Testis (tissue), 3 donors: ENCODE results near the gene XPO5. TPM values are rescaled to one million over a fixed set of nuclear protein-coding genes. Genes with fewer than 3 reads are reported as not detected.
"Not testable (repeated sequence)": the region's sequence is repeated elsewhere in the genome, so short reads cannot be mapped to it uniquely, and the experiment has no call there.

ENCODE experiments used
- DNase-seq: peaks from one replicate; pipeline ENCODE4 v3.0.0-alpha.2; 2019
- H3K27ac ChIP-seq, 2 donors: fragments of 200-600 bp; sonication (generic); one replicate each; pipeline ENCODE4 v1.5.1; 2019
- H3K27me3 ChIP-seq: fragments of 200-600 bp; sonication (generic); one replicate; pipeline ENCODE4 v1.5.1; 2019
- H3K36me3 ChIP-seq: fragments of 200-600 bp; sonication (generic); one replicate; pipeline ENCODE4 v1.5.1; 2017; ENCODE audit warnings: low read depth; ENCODE audit errors: missing control alignments
- H3K4me1 ChIP-seq: fragments of 200-600 bp; sonication (generic); one replicate; pipeline ENCODE4 v1.5.1; 2019
- H3K4me3 ChIP-seq, 2 donors: fragments of 200-600 bp; sonication (generic); one replicate each; pipeline ENCODE4 v1.5.1; 2017 to 2019
- H3K9me3 ChIP-seq: fragments of 200-600 bp; sonication (generic); one replicate; pipeline ENCODE4 v1.5.1; 2017
- POLR2A ChIP-seq: fragments of 450-650 bp; IDR thresholded peaks from one replicate; pipeline ENCODE4 v1.6.1; 2017; ENCODE audit warnings: antibody characterized with exemption, mild to moderate bottlenecking, moderate library complexity
- WGBS, 2 donors: methylation state at CpG; one replicate each; pipeline ENCODE4 v1.1.5; 2018; 5-methylcytosine and 5-hydroxymethylcytosine counted together
- intact Hi-C: fragments of 100-400 bp; cut with DNase I; formaldehyde crosslinking; loops from one replicate; pipeline ENCODE4 v1.15.1; 2023; ENCODE audit warnings: low total_unique reads
- polyA plus RNA-seq: library from polyadenylated mRNA; stranded (reverse); fragments of 350-450 nt; fragmentation: Illumina TruSeq; extraction: RNeasy Lipid Tissue Mini Kit (QIAGEN cat#74804); gene quantifications from one replicate; pipeline ENCODE4 v1.2.3, GENCODE V29; 2014; ENCODE audit warnings: low read depth, low replicate concordance; ENCODE audit not compliant: insufficient read depth
- total RNA-seq, 2 donors: library from RNA; depleted of rRNA; stranded (reverse); fragments of >200 nt; gene quantifications; one replicate each; pipeline ENCODE4 v1.2.3, GENCODE V29; 2016
- TF ChIP-seq, protein P1 (sequence below), 3 experiments: fragments of 450-650 bp in 2 of 3; fragments of 200-600 bp in 1 of 3; sonication (generic) in 1 of 3; IDR thresholded peaks; one replicate each; pipeline ENCODE4 v1.5.1; 2016 to 2019; ENCODE audit warnings: antibody characterized with exemption in 3 of 3, mild to moderate bottlenecking in 2 of 3, moderate library complexity in 1 of 3

Gene XPO5
- total and polyA plus RNA-seq, 3 donors from 2014 or later = 53.7 to 79.1 (median 65.8) TPM

DNA sequence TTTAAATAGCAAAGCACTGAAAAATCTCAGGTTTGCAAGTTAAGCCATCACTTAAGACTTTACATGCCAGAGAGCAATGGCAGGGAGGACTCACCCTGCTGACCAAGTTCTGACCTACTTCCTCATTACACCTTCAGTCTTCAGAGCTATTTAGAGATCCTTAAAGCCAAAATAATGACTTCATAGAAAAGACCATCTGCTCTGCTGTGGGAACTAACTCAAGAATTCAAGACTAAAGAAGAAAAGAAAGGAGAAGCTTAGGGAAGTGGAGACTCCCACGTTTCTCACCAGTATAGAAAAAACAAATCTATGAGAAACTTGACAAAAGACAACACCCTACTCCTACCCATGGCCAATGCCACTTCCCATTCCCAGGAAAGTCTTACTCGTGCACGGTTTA lies 28.6 kb downstream of the XPO5 start:
- intact Hi-C loops = no loop called here
- H3K27me3 ChIP-seq = no peaks in the 10 kb centered on the region
- H3K9me3 ChIP-seq = no peaks in the 10 kb centered on the region
- H3K27ac ChIP-seq = no peak overlapping the region
- no peaks in the 10 kb centered on the region for H3K36me3 ChIP-seq
- DNase-seq = no peak
- 83 to 93% methylated on average over 3 of the region's 3 CpGs for WGBS, 2 donors
- no peak overlapping the region for H3K4me3 ChIP-seq
- no peaks in the 10 kb centered on the region for H3K4me1 ChIP-seq
- TF ChIP-seq, protein P1, sequence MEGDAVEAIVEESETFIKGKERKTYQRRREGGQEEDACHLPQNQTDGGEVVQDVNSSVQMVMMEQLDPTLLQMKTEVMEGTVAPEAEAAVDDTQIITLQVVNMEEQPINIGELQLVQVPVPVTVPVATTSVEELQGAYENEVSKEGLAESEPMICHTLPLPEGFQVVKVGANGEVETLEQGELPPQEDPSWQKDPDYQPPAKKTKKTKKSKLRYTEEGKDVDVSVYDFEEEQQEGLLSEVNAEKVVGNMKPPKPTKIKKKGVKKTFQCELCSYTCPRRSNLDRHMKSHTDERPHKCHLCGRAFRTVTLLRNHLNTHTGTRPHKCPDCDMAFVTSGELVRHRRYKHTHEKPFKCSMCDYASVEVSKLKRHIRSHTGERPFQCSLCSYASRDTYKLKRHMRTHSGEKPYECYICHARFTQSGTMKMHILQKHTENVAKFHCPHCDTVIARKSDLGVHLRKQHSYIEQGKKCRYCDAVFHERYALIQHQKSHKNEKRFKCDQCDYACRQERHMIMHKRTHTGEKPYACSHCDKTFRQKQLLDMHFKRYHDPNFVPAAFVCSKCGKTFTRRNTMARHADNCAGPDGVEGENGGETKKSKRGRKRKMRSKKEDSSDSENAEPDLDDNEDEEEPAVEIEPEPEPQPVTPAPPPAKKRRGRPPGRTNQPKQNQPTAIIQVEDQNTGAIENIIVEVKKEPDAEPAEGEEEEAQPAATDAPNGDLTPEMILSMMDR (IDR thresholded peaks at IDR 0.05) = no peak
- no peak for TF ChIP-seq POLR2A

DNA sequence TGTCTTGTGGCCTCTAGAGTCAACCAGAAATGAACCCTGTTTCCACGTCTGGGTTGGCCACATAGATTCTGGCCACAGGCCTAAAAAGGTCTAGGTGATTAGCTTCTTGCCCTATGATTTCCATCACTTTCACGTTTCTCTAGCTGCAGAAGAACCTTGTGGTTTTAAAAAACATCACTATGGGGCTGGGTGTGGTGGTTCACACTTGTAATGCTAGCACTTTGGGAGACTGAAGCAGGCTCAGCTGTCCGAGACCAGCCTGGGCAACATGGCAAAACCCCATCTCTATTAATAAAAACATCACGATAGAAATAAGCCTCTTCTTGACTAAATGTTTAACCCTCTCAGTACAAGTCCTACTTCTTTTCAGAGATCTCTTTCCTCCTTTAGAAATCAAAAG lies 31.4 kb downstream of the XPO5 start:
- WGBS, 2 donors = 64 to 73% methylated on average over 4 of the region's 4 CpGs
- Histone ChIP-seq H3K4me1 (no peaks in the 10 kb centered on the region), H3K27me3 (no peaks in the 10 kb centered on the region), H3K36me3 (no peaks in the 10 kb centered on the region), H3K9me3 (no peaks in the 10 kb centered on the region), H3K4me3 (no peak overlapping the region), H3K27ac (no peak overlapping the region)
- TF ChIP-seq POLR2A = no peak
- TF ChIP-seq, protein P1 (IDR thresholded peaks at IDR 0.05) = no peak
- intact Hi-C loops = no loop called here
- no peak for DNase-seq

DNA sequence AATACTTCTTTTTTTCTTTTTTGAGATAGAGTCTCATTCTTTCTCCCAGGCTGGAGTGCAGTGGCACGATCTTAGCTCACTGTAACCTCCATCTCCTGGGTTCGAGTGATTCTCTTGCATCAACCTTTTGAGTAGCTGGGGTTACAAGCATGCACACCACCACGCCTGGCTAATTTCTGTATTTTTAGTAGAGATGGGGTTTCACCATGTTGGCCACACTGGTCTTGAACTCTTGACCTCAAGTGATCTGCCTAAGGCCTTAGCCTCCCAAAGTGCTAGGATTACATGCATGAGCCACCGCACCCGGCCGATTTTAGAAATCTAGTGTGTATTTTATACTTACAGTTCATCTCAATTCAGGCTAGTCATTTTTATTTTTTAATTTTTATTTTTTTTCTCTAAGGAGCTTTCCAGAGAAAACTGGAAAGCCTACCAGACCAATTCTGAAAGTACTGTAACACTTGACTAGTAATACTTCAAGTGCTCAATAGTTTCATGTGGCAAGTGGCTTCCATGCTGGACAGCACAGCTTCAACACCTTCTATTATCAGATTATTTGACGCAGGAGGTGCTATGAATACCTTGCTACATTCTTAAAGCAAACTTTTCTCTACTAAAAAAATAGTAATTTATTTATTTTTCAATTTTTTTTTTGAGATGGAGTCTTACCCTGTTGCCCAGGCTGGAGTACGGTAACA lies 33.9 kb downstream of the XPO5 start:
- H3K4me1 ChIP-seq = no peaks in the 10 kb centered on the region
- DNase-seq = no peak
- H3K36me3 ChIP-seq = no peaks in the 10 kb centered on the region
- H3K27me3 ChIP-seq = no peaks in the 10 kb centered on the region
- no peaks in the 10 kb centered on the region for H3K9me3 ChIP-seq
- TF ChIP-seq POLR2A = no peak
- TF ChIP-seq, protein P1 (IDR thresholded peaks at IDR 0.05) = no peak
- intact Hi-C loops = no loop called here
- WGBS, 2 donors = 95 to 96% methylated on average over 8 of the region's 8 CpGs
- H3K27ac ChIP-seq = no peak overlapping the region
- H3K4me3 ChIP-seq = no peak overlapping the region

DNA sequence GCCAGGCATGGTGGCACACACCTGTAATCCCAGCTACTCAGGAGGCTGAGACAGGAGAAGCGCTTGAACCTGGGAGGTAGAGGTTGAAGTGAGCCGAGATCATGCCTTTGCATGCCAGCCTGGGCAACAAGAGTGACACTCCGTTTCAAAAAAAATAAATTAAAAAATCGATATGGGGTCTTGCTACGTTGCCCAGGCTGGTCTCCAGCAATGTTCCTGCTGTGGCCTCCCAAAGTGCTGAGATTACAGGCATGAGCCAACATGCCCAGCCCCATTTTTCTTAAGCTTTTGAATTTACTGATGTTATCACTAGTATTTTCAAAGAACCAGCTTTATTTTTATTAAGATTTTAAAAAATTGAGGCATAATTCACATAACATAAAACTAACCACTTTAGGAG lies 35.3 kb downstream of the XPO5 start:
- no peak overlapping the region for H3K27ac ChIP-seq
- no peaks in the 10 kb centered on the region for H3K4me1 ChIP-seq
- 96% methylated on average over 5 of the region's 5 CpGs for WGBS, 2 donors
- no peaks in the 10 kb centered on the region for H3K9me3 ChIP-seq
- H3K4me3 ChIP-seq = no peak overlapping the region
- no peaks in the 10 kb centered on the region for H3K36me3 ChIP-seq
- TF ChIP-seq, protein P1 (IDR thresholded peaks at IDR 0.05) = no peak
- no peak for TF ChIP-seq POLR2A
- intact Hi-C loops = no loop called here
- H3K27me3 ChIP-seq = no peaks in the 10 kb centered on the region
- no peak for DNase-seq

- 88 to 99% methylated on average over 11 to 20 of the region's 20 CpGs for WGBS, 2 donors
- H3K9me3 ChIP-seq, H3K27me3 ChIP-seq, H3K36me3 ChIP-seq, H3K27ac ChIP-seq, DNase-seq, H3K4me1 ChIP-seq, H3K4me3 ChIP-seq, intact Hi-C loops: not testable (repeated sequence)
Measured at GRCh38 chr6:43539409-43539808, 36.4 kb downstream of the XPO5 start.

DNA sequence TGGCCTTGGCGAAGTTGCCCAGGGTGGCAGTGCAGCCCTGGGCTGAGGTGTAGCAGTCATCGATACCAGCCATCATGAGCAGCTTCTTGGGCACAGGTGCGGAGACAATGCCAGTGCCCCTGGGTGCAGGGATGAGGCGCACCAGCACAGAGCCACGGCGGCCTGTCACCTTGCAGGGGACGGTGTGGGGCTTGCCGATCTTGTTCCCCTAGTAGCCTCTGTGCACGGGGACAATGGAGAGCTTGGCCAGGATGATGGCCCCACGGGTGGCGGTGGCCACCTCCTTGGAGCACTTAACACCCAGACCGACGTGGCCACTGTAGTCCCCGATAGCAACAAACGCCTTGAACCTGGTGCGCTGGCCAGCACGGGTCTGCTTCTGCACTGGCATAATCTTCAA lies 36.9 kb downstream of the XPO5 start:
- not testable (repeated sequence) for H3K4me3 ChIP-seq, H3K27me3 ChIP-seq

More for the DNA sequence above, 36.9 kb downstream of the XPO5 start:
- WGBS, 2 donors = 93% methylated on average over 14 of the region's 17 CpGs; no CpG with 5 or more reads in 1 of the 2 donors
- H3K9me3 ChIP-seq, DNase-seq, intact Hi-C loops, H3K27ac ChIP-seq, H3K4me1 ChIP-seq, H3K36me3 ChIP-seq: not testable (repeated sequence)
